DOHH2 (cell line): ENCODE data around the gene SBSN.

Experiments used
- H3F3A ChIP-seq: fragments of 200-600 bp; sonication (generic), shearing (Covaris generic); 2 replicates; pipeline ENCODE4 v1.6.0; 2016; ENCODE audit warnings: antibody characterized with exemption, mild to moderate bottlenecking; ENCODE audit not compliant: control insufficient read depth, insufficient read depth
- H3K27ac ChIP-seq: fragments of 200-600 bp; sonication (generic); 2 replicates; pipeline ENCODE4 v1.5.1; 2014; ENCODE audit warnings: low read depth, mild to moderate bottlenecking, low read length, moderate library complexity
- H3K27me3 ChIP-seq: fragments of 200-600 bp; sonication (generic); 2 replicates; pipeline ENCODE4 v1.6.1; 2014; ENCODE audit warnings: mild to moderate bottlenecking, low read length, mixed read lengths; ENCODE audit not compliant: control insufficient read depth
- H3K36me3 ChIP-seq: fragments of 200-600 bp; sonication (generic); 2 replicates; pipeline ENCODE4 v1.6.1; 2014; ENCODE audit warnings: mild to moderate bottlenecking, low read length, moderate library complexity, mixed read lengths; ENCODE audit not compliant: control insufficient read depth
- H3K4me1 ChIP-seq: fragments of 200-600 bp; sonication (generic); 2 replicates; pipeline ENCODE4 v1.6.1; 2014; ENCODE audit warnings: mild to moderate bottlenecking, low read length, mixed read lengths; ENCODE audit not compliant: control insufficient read depth
- H3K4me2 ChIP-seq: fragments of 200-600 bp; sonication (generic); 2 replicates; pipeline ENCODE4 v1.6.0; 2014; ENCODE audit warnings: mild to moderate bottlenecking, low read length, moderate library complexity
- H3K4me3 ChIP-seq: fragments of 200-600 bp; sonication (generic); 2 replicates; pipeline ENCODE4 v1.5.1; 2014; ENCODE audit warnings: mild to moderate bottlenecking, low read length, mixed read lengths
- H3K79me2 ChIP-seq: fragments of 200-600 bp; sonication (generic); 2 replicates; pipeline ENCODE4 v1.6.1; 2014; ENCODE audit warnings: mild to moderate bottlenecking, low read length, mixed read lengths; ENCODE audit not compliant: control insufficient read depth
- H3K9me2 ChIP-seq: fragments of 200-600 bp; sonication (generic); replicated peaks from 2 replicates; pipeline ENCODE4 v1.6.1; 2014; ENCODE audit warnings: mild to moderate bottlenecking, low read length, mixed read lengths; ENCODE audit not compliant: control insufficient read depth
- H3K9me3 ChIP-seq: fragments of 200-600 bp; sonication (generic); 2 replicates; pipeline ENCODE4 v1.6.1; 2014; ENCODE audit warnings: antibody characterized with exemption, low read length, mixed read lengths; ENCODE audit not compliant: control insufficient read depth, insufficient read depth
- H4K20me1 ChIP-seq: fragments of 200-600 bp; sonication (generic); 2 replicates; pipeline ENCODE4 v1.6.0; 2014; ENCODE audit warnings: low read depth, mild to moderate bottlenecking, antibody characterized with exemption, low read length, moderate library complexity; ENCODE audit not compliant: control insufficient read depth, insufficient read depth
- EZH2phosphoT487 ChIP-seq: fragments of 200-600 bp; sonication (generic); IDR thresholded peaks from 2 replicates; pipeline ENCODE4 v1.6.1; 2017; ENCODE audit warnings: borderline replicate concordance, mild to moderate bottlenecking, antibody characterized with exemption, low read length, moderate library complexity, mixed read lengths
- TF ChIP-seq, protein P1 (sequence below): fragments of 200-600 bp; sonication (generic); IDR thresholded peaks from one replicate; pipeline ENCODE4 v1.5.1; 2014; ENCODE audit warnings: antibody characterized with exemption, mild to moderate bottlenecking, low read depth, low read length; ENCODE audit not compliant: poor library complexity, severe bottlenecking

SBSN gene

DNA sequence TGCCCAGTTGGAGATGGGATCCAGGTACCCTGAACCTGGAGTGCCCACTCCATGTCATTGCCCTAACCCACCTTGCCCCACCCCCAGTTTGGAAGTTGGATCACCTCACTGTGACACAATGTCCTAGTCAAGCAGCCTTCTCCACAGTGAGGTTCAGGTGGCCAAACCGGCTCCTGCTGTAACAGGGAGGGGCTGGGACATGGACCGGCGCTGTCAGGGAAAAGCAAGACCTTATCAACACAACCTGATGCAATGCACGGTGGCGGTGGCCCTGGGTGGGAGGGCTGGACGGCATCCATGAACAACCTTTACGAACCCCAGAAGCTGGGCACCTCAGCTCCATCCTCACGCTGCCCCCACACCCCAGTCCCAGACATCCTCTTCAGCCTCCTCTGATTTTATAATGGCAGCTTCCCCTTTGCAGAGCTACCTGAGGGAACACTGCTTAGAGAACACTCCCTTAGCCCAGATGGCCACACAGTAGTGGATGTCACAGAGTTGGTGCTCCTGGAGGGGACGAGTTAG, 36.2 kb downstream of the SBSN start:
- no peaks in the 10 kb centered on the region for H3F3A ChIP-seq
- H3K27ac ChIP-seq = no peak overlapping the region
- TF ChIP-seq, protein P1, sequence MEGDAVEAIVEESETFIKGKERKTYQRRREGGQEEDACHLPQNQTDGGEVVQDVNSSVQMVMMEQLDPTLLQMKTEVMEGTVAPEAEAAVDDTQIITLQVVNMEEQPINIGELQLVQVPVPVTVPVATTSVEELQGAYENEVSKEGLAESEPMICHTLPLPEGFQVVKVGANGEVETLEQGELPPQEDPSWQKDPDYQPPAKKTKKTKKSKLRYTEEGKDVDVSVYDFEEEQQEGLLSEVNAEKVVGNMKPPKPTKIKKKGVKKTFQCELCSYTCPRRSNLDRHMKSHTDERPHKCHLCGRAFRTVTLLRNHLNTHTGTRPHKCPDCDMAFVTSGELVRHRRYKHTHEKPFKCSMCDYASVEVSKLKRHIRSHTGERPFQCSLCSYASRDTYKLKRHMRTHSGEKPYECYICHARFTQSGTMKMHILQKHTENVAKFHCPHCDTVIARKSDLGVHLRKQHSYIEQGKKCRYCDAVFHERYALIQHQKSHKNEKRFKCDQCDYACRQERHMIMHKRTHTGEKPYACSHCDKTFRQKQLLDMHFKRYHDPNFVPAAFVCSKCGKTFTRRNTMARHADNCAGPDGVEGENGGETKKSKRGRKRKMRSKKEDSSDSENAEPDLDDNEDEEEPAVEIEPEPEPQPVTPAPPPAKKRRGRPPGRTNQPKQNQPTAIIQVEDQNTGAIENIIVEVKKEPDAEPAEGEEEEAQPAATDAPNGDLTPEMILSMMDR = no peak
- TF ChIP-seq EZH2phosphoT487 = no peak
- no peaks in the 10 kb centered on the region for H4K20me1 ChIP-seq
- H3K9me2 ChIP-seq = no peaks in the 10 kb centered on the region
- no peaks in the 10 kb centered on the region for H3K36me3 ChIP-seq
- H3K9me3 ChIP-seq = no peaks in the 10 kb centered on the region
- peaks cover 16% of the 10 kb centered on the region for H3K4me1 ChIP-seq
- H3K79me2 ChIP-seq = no peaks in the 10 kb centered on the region
- no peak overlapping the region for H3K4me3 ChIP-seq
- peaks cover 33% of the 10 kb centered on the region for H3K27me3 ChIP-seq
- H3K4me2 ChIP-seq = no peak overlapping the region

DNA sequence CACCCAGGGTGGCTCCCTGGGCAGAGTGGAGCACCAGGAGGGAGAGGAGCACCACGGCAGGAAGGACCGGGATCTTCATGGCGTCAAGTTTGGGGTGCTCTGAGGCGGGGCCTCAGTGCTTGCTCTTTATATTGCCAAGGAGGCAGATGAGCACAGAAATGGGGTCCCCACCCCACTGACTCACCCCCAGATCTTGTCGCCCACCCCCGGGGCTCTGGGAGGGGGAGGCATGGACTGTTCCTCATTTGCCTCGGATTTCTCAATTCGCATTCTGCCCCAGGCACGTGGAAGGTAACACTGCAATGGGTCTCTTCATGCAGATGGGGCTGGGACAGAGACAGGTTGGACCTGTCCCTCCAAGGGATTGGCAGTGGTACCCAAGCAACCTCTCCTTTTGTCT, 37.7 kb downstream of the SBSN start, which contains the start of gene KRTDAP:
Gene KRTDAP (minus strand): TSS at position 101 of the 400 bp plus-strand sequence. CDS start 22 bp downstream, at position 79.
- peaks cover 37% of the 10 kb centered on the region for H3K27me3 ChIP-seq
- H3K79me2 ChIP-seq = no peaks in the 10 kb centered on the region
- H3K4me2 ChIP-seq = no peak within 1 kb of the TSS
- H3K27ac ChIP-seq = no peak within 1 kb of the TSS
- no peak within 1 kb of the TSS for H3K4me3 ChIP-seq
- no peaks in the 10 kb centered on the region for H3K9me3 ChIP-seq
- peaks cover 13% of the 10 kb centered on the region for H3K4me1 ChIP-seq
- H3F3A ChIP-seq = no peaks in the 10 kb centered on the region
- no peaks in the 10 kb centered on the region for H3K9me2 ChIP-seq
- no peak for TF ChIP-seq EZH2phosphoT487
- TF ChIP-seq, protein P1 = no peak
- no peaks in the 10 kb centered on the region for H3K36me3 ChIP-seq
- no peaks in the 10 kb centered on the region for H4K20me1 ChIP-seq

GRCh38 chr19:35488677-35489076, 39.4 kb downstream of the SBSN start:
- Histone ChIP-seq H3K9me2 (no peaks in the 10 kb centered on the region), H3K36me3 (no peaks in the 10 kb centered on the region), H3K4me1 (peaks cover 15% of the 10 kb centered on the region), H3K27me3 (peaks cover 29% of the 10 kb centered on the region), H3K79me2 (no peaks in the 10 kb centered on the region), H3K9me3 (no peaks in the 10 kb centered on the region), H3K4me2 (no peak overlapping the region), H4K20me1 (no peaks in the 10 kb centered on the region), H3K27ac (no peak overlapping the region), H3F3A (peaks cover 5% of the 10 kb centered on the region; the same call in 1 of the 2 replicates), H3K4me3 (no peak overlapping the region)
- TF ChIP-seq EZH2phosphoT487 = no peak
- TF ChIP-seq, protein P1 = no peak
